ENCODE results near the gene CFAP45. TPM values are rescaled to one million over a fixed set of nuclear protein-coding genes. Genes with fewer than 3 reads are reported as not detected.

The CFAP45 gene
- total and polyA plus RNA-seq, 5 donors from 2014 or later, result 0.40 to 7.2 (median 0.48) TPM; not detected in 1

DNA sequence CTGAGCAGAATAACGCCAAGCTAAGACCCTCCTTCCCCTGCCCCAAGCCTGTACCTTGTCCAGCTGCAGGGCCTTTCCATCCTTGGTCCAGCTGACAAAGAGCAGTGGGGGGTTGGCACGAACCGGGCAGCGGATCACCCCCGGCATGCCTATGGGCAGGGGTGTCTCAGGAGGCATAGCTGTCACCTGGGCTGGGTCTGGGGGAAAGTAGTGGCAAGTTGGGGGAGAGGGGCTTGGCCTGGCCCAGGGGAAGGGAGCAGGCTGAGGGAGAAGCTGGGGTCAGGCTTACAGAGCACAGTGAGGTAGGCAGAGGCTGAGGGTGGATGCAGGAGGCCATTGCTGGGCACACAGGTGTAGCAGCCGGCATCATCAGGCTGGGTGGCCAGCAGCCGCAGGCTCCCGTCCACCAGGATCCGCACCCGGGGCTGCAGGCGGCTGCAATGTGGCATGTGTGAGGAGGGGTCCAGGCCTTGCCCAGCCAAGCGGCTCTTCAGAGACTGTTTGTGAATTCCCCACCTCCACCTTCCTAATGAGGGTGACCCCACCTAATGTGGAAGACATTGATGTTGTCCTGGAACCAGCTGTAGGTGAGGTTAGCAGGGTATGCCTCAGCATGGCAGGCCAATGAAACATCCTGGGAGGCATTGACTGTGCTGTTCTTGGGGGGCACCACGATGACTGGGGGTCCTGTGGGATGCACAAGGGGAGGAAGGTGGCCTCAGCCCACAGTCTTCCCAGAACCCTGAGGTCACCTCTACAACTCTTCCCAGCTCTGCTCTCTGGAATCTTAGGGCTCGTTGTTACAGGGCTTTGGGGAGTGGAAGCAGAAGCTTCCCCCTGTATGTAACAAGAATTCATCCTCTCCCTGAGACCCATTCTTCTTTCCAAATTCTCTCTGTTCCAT is 34.4 kb upstream of the CFAP45 start:
- no peak overlapping the region for H3K4me3 ChIP-seq (ENCODE audit: low read depth, low read length)
- ATAC-seq (ENCODE audit: low read depth in 2 of 2) (no peak), DNase-seq (no peak)
- H3K4me1 ChIP-seq (ENCODE audit: control insufficient read depth, insufficient read depth, low read length, poor library complexity, severe bottlenecking), result peaks cover 15% of the 10 kb centered on the region
- Mint-ChIP-seq H3K36me3 (peaks cover 5% of the 10 kb centered on the region), H3K27me3 (peaks cover 8% of the 10 kb centered on the region), H3K9me3 (peaks cover 0 to 2% (median 0%) of the 10 kb centered on the region in 7 donors), H3K27ac (no peak overlapping the region), H3K4me3 (no peak overlapping the region), H3K4me1 (peaks cover 0 to 19% (median 7%) of the 10 kb centered on the region in 4 donors)
- H3K36me3 ChIP-seq (ENCODE audit: control insufficient read depth, insufficient read depth, low read length), result no peaks in the 10 kb centered on the region
- no peaks in the 10 kb centered on the region for H3K9me3 ChIP-seq (ENCODE audit: control insufficient read depth in 2 of 2, low read length in 2 of 2)
- H3K27ac ChIP-seq (ENCODE audit: insufficient read depth, low read length, poor library complexity, severe bottlenecking), result no peak overlapping the region
- H3K27me3 ChIP-seq (ENCODE audit: control insufficient read depth, insufficient read depth, low read length), result no peaks in the 10 kb centered on the region

DNA sequence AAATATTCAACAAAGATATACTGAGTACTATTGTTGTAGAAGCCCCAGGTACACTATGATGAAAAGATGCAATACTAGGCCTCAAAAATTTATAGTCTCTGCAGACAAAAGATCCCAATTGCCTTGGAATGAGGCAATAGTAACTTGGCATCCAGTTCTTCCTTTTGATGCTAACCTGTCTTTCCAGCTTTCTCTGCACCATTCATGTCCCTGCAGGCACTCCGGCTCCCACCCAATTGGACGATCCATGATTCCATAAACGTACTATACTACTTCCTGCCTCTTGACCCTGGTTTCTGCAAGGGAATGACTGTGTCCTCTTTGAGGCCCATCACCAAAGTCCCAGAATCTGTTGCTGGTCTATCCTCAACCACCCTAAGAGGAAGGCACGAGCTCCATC is 33.4 kb upstream of the CFAP45 start:
- H3K4me3 ChIP-seq (ENCODE audit: low read depth, low read length), result no peak overlapping the region
- H3K9me3 ChIP-seq (ENCODE audit: control insufficient read depth in 2 of 2, low read length in 2 of 2), result no peaks in the 10 kb centered on the region
- no peak overlapping the region for H3K27ac Mint-ChIP-seq
- peaks cover 15% of the 10 kb centered on the region for H3K4me1 ChIP-seq (ENCODE audit: control insufficient read depth, insufficient read depth, low read length, poor library complexity, severe bottlenecking)
- no peak overlapping the region for H3K4me3 Mint-ChIP-seq
- no peak overlapping the region for H3K27ac ChIP-seq (ENCODE audit: insufficient read depth, low read length, poor library complexity, severe bottlenecking)
- no peaks in the 10 kb centered on the region for H3K36me3 ChIP-seq (ENCODE audit: control insufficient read depth, insufficient read depth, low read length)
- no peak for DNase-seq
- H3K36me3 Mint-ChIP-seq, result peaks cover 3% of the 10 kb centered on the region
- H3K4me1 Mint-ChIP-seq, result peaks cover 0 to 16% (median 7%) of the 10 kb centered on the region in 4 donors
- peaks cover 0 to 2% (median 0%) of the 10 kb centered on the region in 7 donors for H3K9me3 Mint-ChIP-seq
- ATAC-seq (ENCODE audit: low read depth in 2 of 2), result no peak
- H3K27me3 ChIP-seq (ENCODE audit: control insufficient read depth, insufficient read depth, low read length), result no peaks in the 10 kb centered on the region
- no peaks in the 10 kb centered on the region for H3K27me3 Mint-ChIP-seq

DNA sequence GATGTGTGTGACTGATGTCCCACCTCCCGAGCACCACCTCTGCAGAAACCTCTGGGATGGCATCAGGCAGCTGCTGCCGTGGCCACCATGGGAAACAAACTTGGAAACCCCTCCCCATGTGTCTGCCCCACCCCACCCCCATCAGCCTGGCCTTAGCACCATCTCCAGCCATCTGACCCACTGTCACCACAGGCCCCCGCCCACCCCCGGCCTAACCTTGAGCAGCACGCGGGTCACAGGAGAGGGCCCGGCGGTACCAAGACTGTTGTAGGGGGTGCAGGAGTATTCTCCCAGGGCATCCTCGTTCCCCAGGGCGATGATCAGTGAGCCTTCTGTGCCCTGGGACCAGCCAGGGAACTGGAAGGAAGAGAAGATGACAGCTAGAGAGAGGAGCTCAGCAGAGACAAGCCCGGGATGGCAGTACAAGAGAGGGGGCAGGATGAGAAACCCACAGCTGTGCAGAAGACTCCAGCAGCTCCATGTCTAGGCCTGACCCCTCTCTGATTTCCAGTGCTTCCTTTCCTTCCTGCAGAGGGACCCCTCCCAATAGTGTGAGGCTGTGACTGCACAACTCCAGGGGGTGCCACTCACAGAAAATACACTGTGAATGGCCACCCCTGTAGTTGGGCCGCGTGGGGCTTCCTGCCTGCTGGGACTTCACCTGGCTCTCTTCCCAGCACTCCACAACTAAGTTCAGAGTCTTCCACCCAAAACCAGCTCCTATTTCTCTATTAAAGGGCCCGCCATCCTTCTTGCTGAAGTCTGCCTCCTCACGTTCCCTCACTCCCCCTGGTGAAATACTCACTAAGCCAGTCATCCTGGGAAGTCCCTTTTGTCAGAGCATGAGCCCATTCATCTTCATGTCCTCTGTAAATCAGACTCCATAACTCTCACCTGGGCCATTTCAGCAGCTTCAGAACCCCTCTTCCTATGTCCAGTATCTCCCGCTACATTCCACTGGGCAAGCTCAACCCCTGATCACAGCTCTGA is 32.6 kb upstream of the CFAP45 start:
- ATAC-seq (ENCODE audit: low read depth in 2 of 2) (no peak), DNase-seq (no peak)
- Histone ChIP-seq H3K27ac (ENCODE audit: insufficient read depth, low read length, poor library complexity, severe bottlenecking) (no peak overlapping the region), H3K4me1 (ENCODE audit: control insufficient read depth, insufficient read depth, low read length, poor library complexity, severe bottlenecking) (peaks cover 15% of the 10 kb centered on the region), H3K36me3 (ENCODE audit: control insufficient read depth, insufficient read depth, low read length) (no peaks in the 10 kb centered on the region), H3K27me3 (ENCODE audit: control insufficient read depth, insufficient read depth, low read length) (no peaks in the 10 kb centered on the region), H3K9me3 (ENCODE audit: control insufficient read depth in 2 of 2, low read length in 2 of 2) (no peaks in the 10 kb centered on the region), H3K4me3 (ENCODE audit: low read depth, low read length) (no peak overlapping the region)
- Mint-ChIP-seq H3K27me3 (no peaks in the 10 kb centered on the region), H3K36me3 (peaks cover 3% of the 10 kb centered on the region), H3K4me3 (peak overlapping the region in 1 of 4 donors; percentile 56), H3K4me1 (peaks cover 0 to 12% (median 7%) of the 10 kb centered on the region in 4 donors), H3K9me3 (peaks cover 0 to 2% (median 0%) of the 10 kb centered on the region in 7 donors), H3K27ac (peak overlapping the region in 1 of 3 donors; percentile 86)

DNA sequence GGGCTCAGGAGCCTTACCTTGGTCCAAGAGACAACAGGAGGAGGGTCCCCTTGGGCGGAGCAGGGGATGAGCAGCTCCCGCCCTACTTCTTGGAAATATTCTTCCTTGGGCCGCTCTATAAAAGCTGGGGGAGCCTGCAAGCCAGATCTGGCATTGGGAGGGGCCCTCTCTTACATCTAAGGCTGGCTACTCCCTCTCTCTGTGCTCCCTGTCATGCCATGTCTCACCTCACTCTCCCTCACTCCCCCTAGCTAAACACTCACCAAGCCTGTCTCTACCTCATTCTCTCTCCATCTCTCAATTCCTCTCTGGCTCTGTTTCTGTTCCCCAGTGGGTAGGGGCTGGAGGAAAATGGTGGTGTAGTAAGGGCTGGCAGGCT is 31.8 kb upstream of the CFAP45 start:
- Mint-ChIP-seq H3K27me3 (no peaks in the 10 kb centered on the region), H3K27ac (no peak overlapping the region), H3K4me3 (no peak overlapping the region), H3K9me3 (peaks cover 0 to 2% (median 0%) of the 10 kb centered on the region in 7 donors), H3K4me1 (peaks cover 0 to 7% (median 4%) of the 10 kb centered on the region in 4 donors), H3K36me3 (peaks cover 3% of the 10 kb centered on the region)
- ATAC-seq (ENCODE audit: low read depth in 2 of 2) (no peak), DNase-seq (no peak)
- Histone ChIP-seq H3K4me1 (ENCODE audit: control insufficient read depth, insufficient read depth, low read length, poor library complexity, severe bottlenecking) (peaks cover 9% of the 10 kb centered on the region), H3K4me3 (ENCODE audit: low read depth, low read length) (no peak overlapping the region), H3K9me3 (ENCODE audit: control insufficient read depth in 2 of 2, low read length in 2 of 2) (no peaks in the 10 kb centered on the region), H3K27ac (ENCODE audit: insufficient read depth, low read length, poor library complexity, severe bottlenecking) (no peak overlapping the region), H3K36me3 (ENCODE audit: control insufficient read depth, insufficient read depth, low read length) (no peaks in the 10 kb centered on the region), H3K27me3 (ENCODE audit: control insufficient read depth, insufficient read depth, low read length) (no peaks in the 10 kb centered on the region)

DNA sequence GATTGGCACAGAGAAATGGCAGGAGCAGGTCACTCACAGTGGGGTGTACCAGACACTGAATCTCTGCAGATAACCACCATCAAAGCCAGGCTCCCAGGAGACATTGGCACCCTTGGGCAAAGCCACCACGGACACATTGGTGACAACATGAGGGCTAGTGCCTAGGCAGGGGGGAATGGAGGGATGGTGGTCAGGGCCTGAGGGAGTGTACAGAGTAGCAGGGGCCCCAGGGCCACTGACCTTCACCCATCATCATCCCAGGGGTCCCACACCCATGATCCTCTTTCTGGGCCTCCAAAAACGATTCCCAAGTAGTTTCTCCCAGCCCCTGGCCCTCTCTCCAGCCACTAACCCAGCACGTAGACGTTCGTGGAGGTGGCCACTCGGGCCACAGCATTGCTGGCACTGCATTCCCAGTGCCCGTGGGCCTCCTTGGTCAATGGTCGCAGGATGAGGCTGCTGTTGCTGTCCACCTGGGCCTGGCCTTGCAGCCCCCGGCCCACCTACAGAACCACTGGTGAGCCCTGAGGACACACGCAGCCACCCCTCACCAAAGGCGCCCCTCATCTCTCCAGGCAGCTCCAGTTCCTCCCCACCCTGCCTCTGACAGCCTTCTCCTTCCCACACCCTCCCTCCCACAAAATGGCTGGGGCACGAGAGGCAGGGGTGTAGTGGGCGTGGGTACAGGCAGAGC is 31.3 kb upstream of the CFAP45 start:
- no peak overlapping the region for H3K27ac ChIP-seq (ENCODE audit: insufficient read depth, low read length, poor library complexity, severe bottlenecking)
- H3K27me3 ChIP-seq (ENCODE audit: control insufficient read depth, insufficient read depth, low read length), result no peaks in the 10 kb centered on the region
- Mint-ChIP-seq H3K27ac (no peak overlapping the region), H3K36me3 (peaks cover 3% of the 10 kb centered on the region), H3K4me3 (no peak overlapping the region), H3K9me3 (peaks cover 0 to 2% (median 0%) of the 10 kb centered on the region in 7 donors), H3K27me3 (no peaks in the 10 kb centered on the region), H3K4me1 (peaks cover 0 to 9% (median 5%) of the 10 kb centered on the region in 4 donors)
- H3K36me3 ChIP-seq (ENCODE audit: control insufficient read depth, insufficient read depth, low read length), result no peaks in the 10 kb centered on the region
- H3K4me3 ChIP-seq (ENCODE audit: low read depth, low read length), result no peak overlapping the region
- H3K4me1 ChIP-seq (ENCODE audit: control insufficient read depth, insufficient read depth, low read length, poor library complexity, severe bottlenecking), result peaks cover 5% of the 10 kb centered on the region
- no peaks in the 10 kb centered on the region for H3K9me3 ChIP-seq (ENCODE audit: control insufficient read depth in 2 of 2, low read length in 2 of 2)
- ATAC-seq (ENCODE audit: low read depth in 2 of 2) (no peak), DNase-seq (no peak)

DNA sequence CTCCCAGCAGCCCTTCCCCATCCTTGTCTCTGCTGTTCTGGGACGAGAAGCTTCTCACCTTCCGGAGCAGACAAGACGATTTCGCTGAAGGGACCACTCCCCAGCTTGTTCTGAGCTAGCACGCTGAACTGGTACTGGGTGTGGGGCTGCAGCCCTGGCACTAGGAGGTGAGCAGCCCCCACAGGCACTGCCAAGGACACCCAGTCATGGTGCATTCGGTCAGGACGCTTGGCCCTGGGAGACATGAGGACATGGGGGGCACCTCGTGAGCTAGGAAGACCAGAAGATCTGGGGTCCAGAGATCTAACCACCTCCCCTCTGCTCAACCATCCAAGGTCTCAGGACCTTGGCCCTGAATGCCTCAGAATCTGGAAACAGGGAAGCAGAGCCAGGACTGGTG is 30.7 kb upstream of the CFAP45 start:
- no peak for ATAC-seq (ENCODE audit: low read depth in 2 of 2)
- no peaks in the 10 kb centered on the region for H3K27me3 Mint-ChIP-seq
- H3K36me3 Mint-ChIP-seq, result peaks cover 3% of the 10 kb centered on the region
- Histone ChIP-seq H3K4me3 (ENCODE audit: low read depth, low read length) (no peak overlapping the region), H3K36me3 (ENCODE audit: control insufficient read depth, insufficient read depth, low read length) (no peaks in the 10 kb centered on the region), H3K9me3 (ENCODE audit: control insufficient read depth in 2 of 2, low read length in 2 of 2) (no peaks in the 10 kb centered on the region), H3K27ac (ENCODE audit: insufficient read depth, low read length, poor library complexity, severe bottlenecking) (no peak overlapping the region), H3K27me3 (ENCODE audit: control insufficient read depth, insufficient read depth, low read length) (no peaks in the 10 kb centered on the region), H3K4me1 (ENCODE audit: control insufficient read depth, insufficient read depth, low read length, poor library complexity, severe bottlenecking) (peaks cover 8% of the 10 kb centered on the region)
- no peak for DNase-seq
- H3K4me3 Mint-ChIP-seq, result no peak overlapping the region
- H3K27ac Mint-ChIP-seq, result no peak overlapping the region
- H3K9me3 Mint-ChIP-seq, result peaks cover 0 to 2% (median 0%) of the 10 kb centered on the region in 7 donors
- H3K4me1 Mint-ChIP-seq, result peaks cover 0 to 13% (median 8%) of the 10 kb centered on the region in 4 donors

DNA sequence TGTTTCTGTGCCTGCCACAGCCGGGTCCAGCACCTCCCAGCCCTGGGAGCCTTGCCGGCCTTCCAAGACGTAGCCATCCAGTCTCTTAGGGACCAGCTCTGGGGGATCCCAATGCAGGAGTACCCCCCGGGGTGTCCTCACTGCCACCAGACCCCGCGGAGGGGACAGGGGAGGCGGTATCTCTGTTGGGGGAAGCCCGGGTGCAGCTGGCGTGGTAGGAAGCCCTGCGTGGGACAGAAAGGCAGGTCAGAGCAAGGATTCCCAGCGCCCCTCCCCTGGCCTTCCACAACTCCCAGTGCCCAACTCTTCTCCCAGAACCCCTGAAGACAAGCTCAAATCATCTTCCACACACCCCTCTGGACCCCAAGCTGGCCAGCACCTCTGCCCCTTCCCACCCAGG is 30.3 kb upstream of the CFAP45 start:
- peaks cover 10% of the 10 kb centered on the region for H3K4me1 ChIP-seq (ENCODE audit: control insufficient read depth, insufficient read depth, low read length, poor library complexity, severe bottlenecking)
- H3K9me3 ChIP-seq (ENCODE audit: control insufficient read depth in 2 of 2, low read length in 2 of 2), result no peaks in the 10 kb centered on the region
- no peaks in the 10 kb centered on the region for H3K36me3 ChIP-seq (ENCODE audit: control insufficient read depth, insufficient read depth, low read length)
- Mint-ChIP-seq H3K27me3 (peaks cover 3% of the 10 kb centered on the region), H3K4me1 (peaks cover 0 to 16% (median 10%) of the 10 kb centered on the region in 4 donors), H3K27ac (no peak overlapping the region), H3K9me3 (peaks cover 0 to 3% (median 0%) of the 10 kb centered on the region in 7 donors), H3K36me3 (peaks cover 3% of the 10 kb centered on the region), H3K4me3 (no peak overlapping the region)
- H3K27ac ChIP-seq (ENCODE audit: insufficient read depth, low read length, poor library complexity, severe bottlenecking), result no peak overlapping the region
- H3K4me3 ChIP-seq (ENCODE audit: low read depth, low read length), result no peak overlapping the region
- ATAC-seq (ENCODE audit: low read depth in 2 of 2), result no peak
- no peaks in the 10 kb centered on the region for H3K27me3 ChIP-seq (ENCODE audit: control insufficient read depth, insufficient read depth, low read length)
- DNase-seq, result no peak

All from CD4-positive, CD25-positive, alpha-beta regulatory T cell (primary cell).